ENCODE measurements around the gene JAZF1. TPM values are rescaled to one million over a fixed set of nuclear protein-coding genes. Genes with fewer than 3 reads are reported as not detected.
"Not testable (repeated sequence)": the region's sequence is repeated elsewhere in the genome, so short reads cannot be mapped to it uniquely, and the experiment has no call there.

Gene JAZF1
- total and polyA plus RNA-seq, 3 experiments from 2014 or later = 3.2 to 5.1 (median 4.9) TPM

DNA sequence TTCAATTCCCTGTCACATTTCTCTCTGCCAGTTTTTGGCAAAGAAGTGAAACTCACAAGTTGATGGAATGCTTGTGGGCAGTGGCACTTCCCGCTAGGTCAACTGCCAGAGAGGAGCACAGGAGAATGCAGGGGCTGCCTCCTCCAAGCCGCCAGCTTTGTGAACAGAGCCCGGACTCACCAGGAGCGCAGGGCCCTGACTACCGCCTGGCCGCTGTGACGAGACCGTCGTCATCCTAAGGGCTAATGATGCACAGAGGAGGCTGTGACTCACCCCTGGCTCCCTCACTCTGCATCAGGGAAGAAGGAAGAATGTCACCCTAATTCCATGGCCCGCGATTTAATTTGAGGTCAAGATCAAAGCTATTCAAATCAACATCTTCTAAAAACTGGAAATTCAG is 316.7 kb downstream of the JAZF1 start:
- Mint-ChIP-seq H3K27me3 (peaks cover 0 to 1% of the 10 kb centered on the region in 2 donors), H3K9me3 (no peaks in the 10 kb centered on the region), H3K4me1 (peaks cover 13 to 33% (median 28%) of the 10 kb centered on the region in 3 donors), H3K36me3 (peaks cover 3 to 20% (median 17%) of the 10 kb centered on the region in 3 donors), H3K4me3 (no peak overlapping the region), H3K27ac (no peak overlapping the region)
- Histone ChIP-seq H3K4me1 (ENCODE audit: insufficient read depth, low read length) (no peaks in the 10 kb centered on the region), H3K27ac (ENCODE audit: low read depth, low read length) (no peak overlapping the region), H3K4me3 (ENCODE audit: low read length) (no peak overlapping the region), H3K36me3 (ENCODE audit: insufficient read depth, low read length) (no peaks in the 10 kb centered on the region), H3K27me3 (ENCODE audit: insufficient read depth, low read length, poor library complexity, severe bottlenecking) (no peaks in the 10 kb centered on the region), H3K9me3 (ENCODE audit: low read length) (no peaks in the 10 kb centered on the region)
- POLR2A ChIA-PET = no interaction called here
- CTCF ChIA-PET = interaction anchor here (0.5 kb wide), 1 partner anchor 63 kb away, joined by 3 read pairs; no protein-coding TSS in a partner anchor
- DNase-seq = no peak

DNA sequence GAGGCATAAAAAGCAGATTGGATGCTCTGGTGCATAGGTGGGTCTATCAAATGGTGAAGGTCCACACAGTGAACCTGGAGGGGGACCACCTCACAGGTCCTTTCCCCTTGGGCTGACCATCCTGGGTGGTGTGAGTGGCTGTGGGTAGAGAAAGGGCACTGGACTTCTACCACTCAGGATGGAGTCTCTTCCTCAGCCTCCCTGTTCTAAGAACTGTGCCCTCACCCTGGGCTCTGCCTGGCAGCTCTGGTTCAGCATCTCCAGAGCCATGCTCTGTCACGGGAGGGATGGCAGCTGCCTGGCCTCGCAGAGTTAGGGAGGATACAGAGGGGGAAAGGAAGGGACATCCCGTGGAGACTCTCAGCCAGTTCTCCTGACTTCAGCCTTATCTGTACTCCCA is 318.8 kb downstream of the JAZF1 start:
- DNase-seq = no peak
- Mint-ChIP-seq H3K27me3 (peaks cover 0 to 1% of the 10 kb centered on the region in 2 donors), H3K4me1 (peaks cover 6 to 14% (median 9%) of the 10 kb centered on the region in 3 donors), H3K27ac (peak overlapping the region in 1 of 8 donors; percentile 49), H3K9me3 (peaks cover 0 to 3% (median 0%) of the 10 kb centered on the region in 5 donors), H3K4me3 (no peak overlapping the region), H3K36me3 (peaks cover 4 to 26% (median 18%) of the 10 kb centered on the region in 3 donors)
- H3K27ac ChIP-seq (ENCODE audit: low read depth, low read length) = no peak overlapping the region
- H3K9me3 ChIP-seq (ENCODE audit: low read length) = no peaks in the 10 kb centered on the region
- no peak overlapping the region for H3K4me3 ChIP-seq (ENCODE audit: low read length)
- H3K4me1 ChIP-seq (ENCODE audit: insufficient read depth, low read length) = no peaks in the 10 kb centered on the region
- no peaks in the 10 kb centered on the region for H3K27me3 ChIP-seq (ENCODE audit: insufficient read depth, low read length, poor library complexity, severe bottlenecking)
- POLR2A ChIA-PET = no interaction called here
- no peaks in the 10 kb centered on the region for H3K36me3 ChIP-seq (ENCODE audit: insufficient read depth, low read length)
- CTCF ChIA-PET = no interaction called here

- POLR2A ChIA-PET = interaction anchor here (0.6 kb wide), 1 partner anchor 15 kb away, joined by 4 read pairs; no protein-coding TSS in a partner anchor
- peaks cover 8 to 35% (median 24%) of the 10 kb centered on the region in 3 donors for H3K36me3 Mint-ChIP-seq
- no peak overlapping the region for H3K27ac ChIP-seq (ENCODE audit: low read depth, low read length)
- no peaks in the 10 kb centered on the region for H3K4me1 ChIP-seq (ENCODE audit: insufficient read depth, low read length)
- no peak overlapping the region for H3K4me3 Mint-ChIP-seq
- no peak overlapping the region for H3K4me3 ChIP-seq (ENCODE audit: low read length)
- H3K36me3 ChIP-seq (ENCODE audit: insufficient read depth, low read length) = no peaks in the 10 kb centered on the region
- H3K27me3 ChIP-seq (ENCODE audit: insufficient read depth, low read length, poor library complexity, severe bottlenecking) = no peaks in the 10 kb centered on the region
- DNase-seq = no peak
- H3K27me3 Mint-ChIP-seq = peaks cover 0 to 1% of the 10 kb centered on the region in 2 donors
- peaks cover 0 to 5% (median 0%) of the 10 kb centered on the region in 3 donors for H3K4me1 Mint-ChIP-seq
- CTCF ChIA-PET = interaction anchor here (1.2 kb wide), 1 partner anchor 17 kb away, joined by 4 read pairs; no protein-coding TSS in a partner anchor
- no peak overlapping the region for H3K27ac Mint-ChIP-seq
- no peaks in the 10 kb centered on the region for H3K9me3 ChIP-seq (ENCODE audit: low read length)
- H3K9me3 Mint-ChIP-seq = peaks cover 0 to 3% (median 0%) of the 10 kb centered on the region in 5 donors
These were observed 319.8 kb downstream of the JAZF1 start for GRCh38 chr7:27860800-27861199.

GRCh38 chr7:27856703-27857485 is 323.7 kb downstream of the JAZF1 start:
- H3K36me3 Mint-ChIP-seq = peaks cover 12 to 49% (median 25%) of the 10 kb centered on the region in 3 donors

DNA sequence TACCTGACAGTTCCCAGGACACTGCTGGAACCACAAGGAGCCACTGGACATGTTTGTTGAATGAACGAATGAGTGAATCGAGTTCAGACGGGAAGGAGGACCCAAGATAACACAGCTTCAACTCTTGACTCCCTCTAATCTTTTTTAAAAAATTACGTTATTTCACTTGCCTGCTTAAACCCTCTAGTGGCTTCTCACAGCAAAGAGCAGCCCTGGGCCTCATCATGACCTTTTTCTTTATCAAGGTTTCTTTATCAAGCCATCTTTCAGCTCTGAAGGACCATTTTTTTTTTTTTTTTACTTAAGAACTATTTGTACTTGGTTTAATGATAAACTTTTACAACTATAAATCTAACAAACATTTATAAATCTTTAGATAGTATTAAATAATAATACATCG is 330.1 kb downstream of the JAZF1 start:
- H3K9me3 Mint-ChIP-seq = no peaks in the 10 kb centered on the region
- no peak overlapping the region for H3K27ac Mint-ChIP-seq
- no peak overlapping the region for H3K4me3 Mint-ChIP-seq
- CTCF ChIA-PET = no interaction called here
- no peaks in the 10 kb centered on the region for H3K36me3 ChIP-seq (ENCODE audit: insufficient read depth, low read length)
- H3K4me1 ChIP-seq (ENCODE audit: insufficient read depth, low read length) = no peaks in the 10 kb centered on the region
- H3K27me3 Mint-ChIP-seq = no peaks in the 10 kb centered on the region
- H3K4me3 ChIP-seq (ENCODE audit: low read length) = no peak overlapping the region
- POLR2A ChIA-PET = no interaction called here
- H3K4me1 Mint-ChIP-seq = no peaks in the 10 kb centered on the region
- no peaks in the 10 kb centered on the region for H3K27me3 ChIP-seq (ENCODE audit: insufficient read depth, low read length, poor library complexity, severe bottlenecking)
- no peak for DNase-seq
- peaks cover 5 to 11% (median 8%) of the 10 kb centered on the region in 3 donors for H3K36me3 Mint-ChIP-seq
- H3K27ac ChIP-seq (ENCODE audit: low read depth, low read length) = no peak overlapping the region
- H3K9me3 ChIP-seq (ENCODE audit: low read length) = no peaks in the 10 kb centered on the region

More at GRCh38 chr7:27856703-27857485, 323.7 kb downstream of the JAZF1 start:
- H3K36me3 ChIP-seq (ENCODE audit: insufficient read depth, low read length); CTCF ChIA-PET; H3K27ac Mint-ChIP-seq; H3K27me3 Mint-ChIP-seq; H3K4me1 Mint-ChIP-seq; H3K4me3 Mint-ChIP-seq; H3K9me3 Mint-ChIP-seq; H3K4me1 ChIP-seq (ENCODE audit: insufficient read depth, low read length); H3K27ac ChIP-seq (ENCODE audit: low read depth, low read length); H3K9me3 ChIP-seq (ENCODE audit: low read length); POLR2A ChIA-PET; H3K4me3 ChIP-seq (ENCODE audit: low read length); H3K27me3 ChIP-seq (ENCODE audit: insufficient read depth, low read length, poor library complexity, severe bottlenecking); DNase-seq: not testable (repeated sequence)

DNA sequence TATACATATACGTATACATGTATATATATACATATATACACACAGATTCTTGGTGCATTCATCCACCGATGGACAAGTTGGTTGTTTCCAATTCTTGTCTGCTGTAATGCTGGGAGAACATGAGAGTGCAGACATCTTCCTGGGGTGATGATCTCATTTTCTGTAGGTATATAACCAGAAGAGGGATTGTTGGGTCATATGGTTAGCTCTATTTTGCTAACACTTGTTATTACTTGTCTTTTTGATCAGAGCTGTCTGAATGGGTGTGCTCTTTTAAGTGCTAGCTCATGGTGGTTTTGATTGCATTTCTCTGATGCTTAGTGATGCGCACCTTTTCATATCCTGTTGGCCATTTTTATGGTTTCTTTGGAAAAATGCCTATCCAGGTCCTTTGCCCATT is 334.2 kb downstream of the JAZF1 start:
- no peak for DNase-seq
- Histone ChIP-seq H3K4me1 (ENCODE audit: insufficient read depth, low read length) (no peaks in the 10 kb centered on the region), H3K27me3 (ENCODE audit: insufficient read depth, low read length, poor library complexity, severe bottlenecking) (no peaks in the 10 kb centered on the region), H3K4me3 (ENCODE audit: low read length) (no peak overlapping the region), H3K27ac (ENCODE audit: low read depth, low read length) (no peak overlapping the region), H3K9me3 (ENCODE audit: low read length) (no peaks in the 10 kb centered on the region), H3K36me3 (ENCODE audit: insufficient read depth, low read length) (no peaks in the 10 kb centered on the region)
- ChIA-PET POLR2A (interaction anchor here (1.0 kb wide), 1 partner anchor 647 kb away, joined by 3 read pairs; no protein-coding TSS in a partner anchor), CTCF (no interaction called here)
- H3K27me3 Mint-ChIP-seq = no peaks in the 10 kb centered on the region
- no peaks in the 10 kb centered on the region for H3K4me1 Mint-ChIP-seq
- H3K4me3 Mint-ChIP-seq = no peak overlapping the region
- H3K27ac Mint-ChIP-seq = no peak overlapping the region
- H3K9me3 Mint-ChIP-seq = no peaks in the 10 kb centered on the region
- no peaks in the 10 kb centered on the region for H3K36me3 Mint-ChIP-seq

DNA sequence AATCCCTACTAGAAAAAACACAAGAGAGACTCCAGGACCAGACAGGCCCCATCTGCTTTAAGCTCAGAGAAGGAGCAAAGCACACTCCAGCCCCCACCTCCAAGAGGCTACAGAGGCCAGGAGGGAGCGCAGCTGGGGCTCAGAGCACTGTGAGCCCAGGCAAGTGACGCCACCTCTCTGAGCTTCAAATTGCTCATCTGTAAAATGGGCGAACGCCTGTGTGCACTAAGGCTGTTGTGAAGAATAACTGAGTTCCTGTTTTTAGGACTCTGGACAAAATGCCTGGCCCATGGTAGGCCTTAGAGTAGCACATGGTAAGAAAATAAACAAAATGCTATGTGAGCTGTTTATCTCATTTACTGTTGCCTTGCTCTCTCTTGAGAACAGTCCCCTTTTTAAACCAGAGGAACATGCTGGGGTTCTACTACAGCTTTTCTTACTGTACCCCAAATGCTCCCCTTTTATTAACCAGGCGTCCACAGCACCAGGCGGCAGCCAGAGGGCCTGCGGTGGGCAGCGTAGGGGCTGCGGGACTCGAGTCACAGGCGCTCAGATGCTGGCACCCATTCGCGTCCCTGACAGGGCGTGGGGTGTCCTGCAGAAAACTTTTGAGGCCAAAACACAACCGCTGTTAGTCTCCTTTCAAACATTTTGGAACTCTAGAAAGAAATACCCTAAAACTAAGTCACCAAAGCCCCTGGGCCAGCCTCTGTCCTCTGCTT is 336.9 kb downstream of the JAZF1 start:
- DNase-seq = no peak
- Histone ChIP-seq H3K27me3 (ENCODE audit: insufficient read depth, low read length, poor library complexity, severe bottlenecking) (no peaks in the 10 kb centered on the region), H3K27ac (ENCODE audit: low read depth, low read length) (no peak overlapping the region), H3K9me3 (ENCODE audit: low read length) (no peaks in the 10 kb centered on the region), H3K4me3 (ENCODE audit: low read length) (no peak overlapping the region), H3K36me3 (ENCODE audit: insufficient read depth, low read length) (no peaks in the 10 kb centered on the region), H3K4me1 (ENCODE audit: insufficient read depth, low read length) (no peaks in the 10 kb centered on the region)
- Mint-ChIP-seq H3K36me3 (peaks cover 0 to 6% (median 2%) of the 10 kb centered on the region in 3 donors), H3K4me1 (peaks cover 9 to 20% (median 17%) of the 10 kb centered on the region in 3 donors), H3K9me3 (no peaks in the 10 kb centered on the region), H3K27me3 (peaks cover 0 to 1% of the 10 kb centered on the region in 2 donors), H3K4me3 (no peak overlapping the region), H3K27ac (no peak overlapping the region)
- ChIA-PET POLR2A (no interaction called here), CTCF (interaction anchor here (1.6 kb wide), 1 partner anchor 16 kb away, joined by 4 read pairs; no protein-coding TSS in a partner anchor)

DNA sequence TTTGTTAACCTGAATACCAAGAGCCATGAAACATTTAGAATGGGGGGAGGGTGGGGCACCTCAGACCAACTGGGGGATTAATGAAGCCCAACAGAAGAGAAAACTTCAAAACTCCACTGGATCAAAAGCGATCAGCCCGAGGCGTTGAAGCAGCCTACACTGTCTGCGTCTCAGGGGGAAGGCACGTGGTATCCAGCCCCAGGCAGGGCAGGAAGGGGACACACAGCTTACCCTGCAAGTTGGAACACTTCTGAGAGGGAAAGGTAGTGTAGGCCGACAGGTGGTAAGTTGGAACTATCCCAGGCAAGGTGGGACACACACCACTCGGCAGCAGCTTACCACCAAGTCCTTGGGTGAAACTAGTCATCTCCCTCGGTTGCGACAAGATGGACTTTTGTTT is 337.7 kb downstream of the JAZF1 start:
- H3K27me3 Mint-ChIP-seq = peaks cover 0 to 3% of the 10 kb centered on the region in 2 donors
- no peak overlapping the region for H3K27ac Mint-ChIP-seq
- no peaks in the 10 kb centered on the region for H3K9me3 ChIP-seq (ENCODE audit: low read length)

More for the DNA sequence above, 337.7 kb downstream of the JAZF1 start:
- ChIA-PET POLR2A (no interaction called here), CTCF (no interaction called here)
- Histone ChIP-seq H3K27ac (ENCODE audit: low read depth, low read length) (no peak overlapping the region), H3K27me3 (ENCODE audit: insufficient read depth, low read length, poor library complexity, severe bottlenecking) (no peaks in the 10 kb centered on the region), H3K4me3 (ENCODE audit: low read length) (no peak overlapping the region), H3K36me3 (ENCODE audit: insufficient read depth, low read length) (no peaks in the 10 kb centered on the region), H3K4me1 (ENCODE audit: insufficient read depth, low read length) (no peaks in the 10 kb centered on the region)
- no peak for DNase-seq
- H3K4me1 Mint-ChIP-seq = peaks cover 12 to 25% (median 20%) of the 10 kb centered on the region in 3 donors
- no peak overlapping the region for H3K4me3 Mint-ChIP-seq
- peaks cover 0 to 8% (median 3%) of the 10 kb centered on the region in 3 donors for H3K36me3 Mint-ChIP-seq
- H3K9me3 Mint-ChIP-seq = no peaks in the 10 kb centered on the region
